Measurements from ENCODE around the gene CFAP77.

CFAP77 gene

DNA sequence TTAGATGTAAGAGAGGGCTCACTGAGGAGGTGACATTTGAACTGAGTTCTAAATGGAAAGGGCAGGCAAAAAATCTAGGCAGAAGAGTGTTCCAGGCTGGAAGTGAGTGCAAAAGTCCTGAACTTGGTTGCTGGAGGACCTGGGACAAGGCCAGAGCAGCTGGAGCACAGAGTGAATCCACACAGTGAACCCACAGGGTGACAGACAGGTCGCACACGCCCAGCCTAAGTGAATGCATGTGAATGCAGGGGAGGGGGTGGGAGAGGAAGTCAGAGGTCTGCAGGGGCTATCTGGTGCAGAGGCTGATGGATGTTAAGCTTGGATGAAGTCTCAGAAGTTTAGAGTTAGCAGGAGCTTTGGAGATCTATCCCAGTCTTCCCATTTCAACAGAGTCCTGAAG lies 2.8 kb upstream of the CFAP77 start:
- ChIA-PET POLR2A (no interaction called here), CTCF (interaction anchor here (1.0 to 1.1 kb wide), 2 partner anchors 45 to 168 kb away, joined by 4 to 5 read pairs; no protein-coding TSS in a partner anchor)
- TF ChIP-seq GFI1B (tag by site-specific recombination; IDR thresholded peaks at IDR 0.05): no peak
- TF ChIP-seq, protein P1, sequence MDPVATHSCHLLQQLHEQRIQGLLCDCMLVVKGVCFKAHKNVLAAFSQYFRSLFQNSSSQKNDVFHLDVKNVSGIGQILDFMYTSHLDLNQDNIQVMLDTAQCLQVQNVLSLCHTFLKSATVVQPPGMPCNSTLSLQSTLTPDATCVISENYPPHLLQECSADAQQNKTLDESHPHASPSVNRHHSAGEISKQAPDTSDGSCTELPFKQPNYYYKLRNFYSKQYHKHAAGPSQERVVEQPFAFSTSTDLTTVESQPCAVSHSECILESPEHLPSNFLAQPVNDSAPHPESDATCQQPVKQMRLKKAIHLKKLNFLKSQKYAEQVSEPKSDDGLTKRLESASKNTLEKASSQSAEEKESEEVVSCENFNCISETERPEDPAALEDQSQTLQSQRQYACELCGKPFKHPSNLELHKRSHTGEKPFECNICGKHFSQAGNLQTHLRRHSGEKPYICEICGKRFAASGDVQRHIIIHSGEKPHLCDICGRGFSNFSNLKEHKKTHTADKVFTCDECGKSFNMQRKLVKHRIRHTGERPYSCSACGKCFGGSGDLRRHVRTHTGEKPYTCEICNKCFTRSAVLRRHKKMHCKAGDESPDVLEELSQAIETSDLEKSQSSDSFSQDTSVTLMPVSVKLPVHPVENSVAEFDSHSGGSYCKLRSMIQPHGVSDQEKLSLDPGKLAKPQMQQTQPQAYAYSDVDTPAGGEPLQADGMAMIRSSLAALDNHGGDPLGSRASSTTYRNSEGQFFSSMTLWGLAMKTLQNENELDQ (tag by site-specific recombination; IDR thresholded peaks at IDR 0.05; ENCODE audit: low read depth): no peak
- no peak for TF ChIP-seq ZNF610 (tag by site-specific recombination; IDR thresholded peaks at IDR 0.05; ENCODE audit: borderline replicate concordance)
- no peak for TF ChIP-seq OVOL3 (tag by site-specific recombination; IDR thresholded peaks at IDR 0.05)
- TF ChIP-seq KLF9 (tag by site-specific recombination; IDR thresholded peaks at IDR 0.05; ENCODE audit: low read depth): no peak
- no peak for TF ChIP-seq ZNF768 (tag by site-specific recombination; IDR thresholded peaks at IDR 0.05)
- TF ChIP-seq, protein P2, sequence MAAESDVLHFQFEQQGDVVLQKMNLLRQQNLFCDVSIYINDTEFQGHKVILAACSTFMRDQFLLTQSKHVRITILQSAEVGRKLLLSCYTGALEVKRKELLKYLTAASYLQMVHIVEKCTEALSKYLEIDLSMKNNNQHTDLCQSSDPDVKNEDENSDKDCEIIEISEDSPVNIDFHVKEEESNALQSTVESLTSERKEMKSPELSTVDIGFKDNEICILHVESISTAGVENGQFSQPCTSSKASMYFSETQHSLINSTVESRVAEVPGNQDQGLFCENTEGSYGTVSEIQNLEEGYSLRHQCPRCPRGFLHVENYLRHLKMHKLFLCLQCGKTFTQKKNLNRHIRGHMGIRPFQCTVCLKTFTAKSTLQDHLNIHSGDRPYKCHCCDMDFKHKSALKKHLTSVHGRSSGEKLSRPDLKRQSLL (tag by site-specific recombination; IDR thresholded peaks at IDR 0.05): no peak
- TF ChIP-seq, protein P3, sequence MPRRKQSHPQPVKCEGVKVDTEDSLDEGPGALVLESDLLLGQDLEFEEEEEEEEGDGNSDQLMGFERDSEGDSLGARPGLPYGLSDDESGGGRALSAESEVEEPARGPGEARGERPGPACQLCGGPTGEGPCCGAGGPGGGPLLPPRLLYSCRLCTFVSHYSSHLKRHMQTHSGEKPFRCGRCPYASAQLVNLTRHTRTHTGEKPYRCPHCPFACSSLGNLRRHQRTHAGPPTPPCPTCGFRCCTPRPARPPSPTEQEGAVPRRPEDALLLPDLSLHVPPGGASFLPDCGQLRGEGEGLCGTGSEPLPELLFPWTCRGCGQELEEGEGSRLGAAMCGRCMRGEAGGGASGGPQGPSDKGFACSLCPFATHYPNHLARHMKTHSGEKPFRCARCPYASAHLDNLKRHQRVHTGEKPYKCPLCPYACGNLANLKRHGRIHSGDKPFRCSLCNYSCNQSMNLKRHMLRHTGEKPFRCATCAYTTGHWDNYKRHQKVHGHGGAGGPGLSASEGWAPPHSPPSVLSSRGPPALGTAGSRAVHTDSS (tag by site-specific recombination; IDR thresholded peaks at IDR 0.05): no peak
- no peak for TF ChIP-seq HOXC10 (CRISPR knock-in tag; IDR thresholded peaks at IDR 0.05)
- TF ChIP-seq ZNF792 (tag by site-specific recombination; IDR thresholded peaks at IDR 0.05): no peak
- no peak for TF ChIP-seq ZNF837 (tag by site-specific recombination; IDR thresholded peaks at IDR 0.05)
- no peak for TF ChIP-seq ZNF558 (tag by site-specific recombination; IDR thresholded peaks at IDR 0.05)
- TF ChIP-seq PRDM1 (tag by site-specific recombination; IDR thresholded peaks at IDR 0.05): no peak
- TF ChIP-seq REPIN1 (tag by site-specific recombination; IDR thresholded peaks at IDR 0.05; ENCODE audit: low read depth): no peak
- no peak for TF ChIP-seq ZNF174 (tag by site-specific recombination; IDR thresholded peaks at IDR 0.05)
- no peak for TF ChIP-seq ZBTB1 (tag by site-specific recombination; IDR thresholded peaks at IDR 0.05)
- no peak for TF ChIP-seq ZNF184 (tag by site-specific recombination; IDR thresholded peaks at IDR 0.05)
- no peak for TF ChIP-seq ZNF19 (tag by site-specific recombination; IDR thresholded peaks at IDR 0.05; ENCODE audit: low read depth)
- Histone ChIP-seq H3K4me1 (ENCODE audit: control insufficient read depth, insufficient read depth, low read length) (no peaks in the 10 kb centered on the region), H3K27ac (ENCODE audit: extremely low read depth, low read depth, low read length) (no peak overlapping the region), H3K9me3 (ENCODE audit: control insufficient read depth, insufficient read depth, low read depth, low read length) (no peaks in the 10 kb centered on the region), H3K4me3 (ENCODE audit: low read depth, low read length) (no peak overlapping the region), H3K36me3 (ENCODE audit: control insufficient read depth in 2 of 2, insufficient read depth in 1 of 2, low read length in 2 of 2) (peaks cover 6 to 13% of the 10 kb centered on the region in 2 experiments)

DNA sequence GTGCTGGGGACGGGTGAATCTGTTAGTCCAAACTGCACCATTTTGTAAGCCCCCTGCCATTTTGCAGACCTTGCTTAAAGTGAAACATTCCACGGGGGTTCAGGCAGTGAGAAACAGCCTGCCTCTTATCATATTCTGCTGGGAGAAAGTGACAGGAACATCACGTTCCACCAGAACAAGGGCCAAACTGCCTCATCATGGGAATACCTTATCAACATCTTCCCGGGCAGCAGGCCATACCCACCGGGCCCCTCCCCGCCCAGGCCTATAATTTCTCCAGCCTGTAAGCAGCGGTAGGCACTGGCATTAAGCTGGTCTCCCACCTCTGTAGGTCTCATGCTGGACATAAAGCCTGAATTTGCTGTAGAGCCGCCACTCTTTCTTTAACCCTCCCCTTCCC lies 1.5 kb upstream of the CFAP77 start:
- no peak overlapping the region for H3K4me3 ChIP-seq (ENCODE audit: low read depth, low read length)
- POLR2A ChIA-PET: no interaction called here
- CTCF ChIA-PET: interaction anchor here (1.1 kb wide), 1 partner anchor 167 kb away, joined by 5 read pairs; no protein-coding TSS in a partner anchor
- H3K9me3 ChIP-seq (ENCODE audit: control insufficient read depth, insufficient read depth, low read depth, low read length): no peaks in the 10 kb centered on the region
- H3K36me3 ChIP-seq (ENCODE audit: control insufficient read depth in 2 of 2, insufficient read depth in 1 of 2, low read length in 2 of 2): peaks cover 0 to 4% of the 10 kb centered on the region in 2 experiments; a peak in 2 of 3 replicates
- no peak overlapping the region for H3K27ac ChIP-seq (ENCODE audit: extremely low read depth, low read depth, low read length)
- H3K4me1 ChIP-seq (ENCODE audit: control insufficient read depth, insufficient read depth, low read length): no peaks in the 10 kb centered on the region
- TF ChIP-seq, protein P4, sequence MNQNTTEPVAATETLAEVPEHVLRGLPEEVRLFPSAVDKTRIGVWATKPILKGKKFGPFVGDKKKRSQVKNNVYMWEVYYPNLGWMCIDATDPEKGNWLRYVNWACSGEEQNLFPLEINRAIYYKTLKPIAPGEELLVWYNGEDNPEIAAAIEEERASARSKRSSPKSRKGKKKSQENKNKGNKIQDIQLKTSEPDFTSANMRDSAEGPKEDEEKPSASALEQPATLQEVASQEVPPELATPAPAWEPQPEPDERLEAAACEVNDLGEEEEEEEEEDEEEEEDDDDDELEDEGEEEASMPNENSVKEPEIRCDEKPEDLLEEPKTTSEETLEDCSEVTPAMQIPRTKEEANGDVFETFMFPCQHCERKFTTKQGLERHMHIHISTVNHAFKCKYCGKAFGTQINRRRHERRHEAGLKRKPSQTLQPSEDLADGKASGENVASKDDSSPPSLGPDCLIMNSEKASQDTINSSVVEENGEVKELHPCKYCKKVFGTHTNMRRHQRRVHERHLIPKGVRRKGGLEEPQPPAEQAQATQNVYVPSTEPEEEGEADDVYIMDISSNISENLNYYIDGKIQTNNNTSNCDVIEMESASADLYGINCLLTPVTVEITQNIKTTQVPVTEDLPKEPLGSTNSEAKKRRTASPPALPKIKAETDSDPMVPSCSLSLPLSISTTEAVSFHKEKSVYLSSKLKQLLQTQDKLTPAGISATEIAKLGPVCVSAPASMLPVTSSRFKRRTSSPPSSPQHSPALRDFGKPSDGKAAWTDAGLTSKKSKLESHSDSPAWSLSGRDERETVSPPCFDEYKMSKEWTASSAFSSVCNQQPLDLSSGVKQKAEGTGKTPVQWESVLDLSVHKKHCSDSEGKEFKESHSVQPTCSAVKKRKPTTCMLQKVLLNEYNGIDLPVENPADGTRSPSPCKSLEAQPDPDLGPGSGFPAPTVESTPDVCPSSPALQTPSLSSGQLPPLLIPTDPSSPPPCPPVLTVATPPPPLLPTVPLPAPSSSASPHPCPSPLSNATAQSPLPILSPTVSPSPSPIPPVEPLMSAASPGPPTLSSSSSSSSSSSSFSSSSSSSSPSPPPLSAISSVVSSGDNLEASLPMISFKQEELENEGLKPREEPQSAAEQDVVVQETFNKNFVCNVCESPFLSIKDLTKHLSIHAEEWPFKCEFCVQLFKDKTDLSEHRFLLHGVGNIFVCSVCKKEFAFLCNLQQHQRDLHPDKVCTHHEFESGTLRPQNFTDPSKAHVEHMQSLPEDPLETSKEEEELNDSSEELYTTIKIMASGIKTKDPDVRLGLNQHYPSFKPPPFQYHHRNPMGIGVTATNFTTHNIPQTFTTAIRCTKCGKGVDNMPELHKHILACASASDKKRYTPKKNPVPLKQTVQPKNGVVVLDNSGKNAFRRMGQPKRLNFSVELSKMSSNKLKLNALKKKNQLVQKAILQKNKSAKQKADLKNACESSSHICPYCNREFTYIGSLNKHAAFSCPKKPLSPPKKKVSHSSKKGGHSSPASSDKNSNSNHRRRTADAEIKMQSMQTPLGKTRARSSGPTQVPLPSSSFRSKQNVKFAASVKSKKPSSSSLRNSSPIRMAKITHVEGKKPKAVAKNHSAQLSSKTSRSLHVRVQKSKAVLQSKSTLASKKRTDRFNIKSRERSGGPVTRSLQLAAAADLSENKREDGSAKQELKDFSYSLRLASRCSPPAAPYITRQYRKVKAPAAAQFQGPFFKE (tag by site-specific recombination; IDR thresholded peaks at IDR 0.05; ENCODE audit: borderline replicate concordance): no peak
- TF ChIP-seq, protein P5, sequence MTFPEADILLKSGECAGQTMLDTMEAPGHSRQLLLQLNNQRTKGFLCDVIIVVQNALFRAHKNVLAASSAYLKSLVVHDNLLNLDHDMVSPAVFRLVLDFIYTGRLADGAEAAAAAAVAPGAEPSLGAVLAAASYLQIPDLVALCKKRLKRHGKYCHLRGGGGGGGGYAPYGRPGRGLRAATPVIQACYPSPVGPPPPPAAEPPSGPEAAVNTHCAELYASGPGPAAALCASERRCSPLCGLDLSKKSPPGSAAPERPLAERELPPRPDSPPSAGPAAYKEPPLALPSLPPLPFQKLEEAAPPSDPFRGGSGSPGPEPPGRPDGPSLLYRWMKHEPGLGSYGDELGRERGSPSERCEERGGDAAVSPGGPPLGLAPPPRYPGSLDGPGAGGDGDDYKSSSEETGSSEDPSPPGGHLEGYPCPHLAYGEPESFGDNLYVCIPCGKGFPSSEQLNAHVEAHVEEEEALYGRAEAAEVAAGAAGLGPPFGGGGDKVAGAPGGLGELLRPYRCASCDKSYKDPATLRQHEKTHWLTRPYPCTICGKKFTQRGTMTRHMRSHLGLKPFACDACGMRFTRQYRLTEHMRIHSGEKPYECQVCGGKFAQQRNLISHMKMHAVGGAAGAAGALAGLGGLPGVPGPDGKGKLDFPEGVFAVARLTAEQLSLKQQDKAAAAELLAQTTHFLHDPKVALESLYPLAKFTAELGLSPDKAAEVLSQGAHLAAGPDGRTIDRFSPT (tag by site-specific recombination; IDR thresholded peaks at IDR 0.05): no peak
- TF ChIP-seq ZNF664 (tag by site-specific recombination; IDR thresholded peaks at IDR 0.05): no peak
